Measurements from ENCODE around the gene KRT86. TPM values are rescaled to one million over a fixed set of nuclear protein-coding genes. Genes with fewer than 3 reads are reported as not detected.

Gene KRT86
- total RNA-seq, 1 donor from 2014 or later: 0.16 TPM

- Mint-ChIP-seq H3K4me3 (no peak overlapping the region), H3K36me3 (no peaks in the 10 kb centered on the region), H3K27ac (no peak overlapping the region), H3K4me1 (peaks cover 23% of the 10 kb centered on the region), H3K27me3 (ENCODE audit: low read depth) (peaks cover 43% of the 10 kb centered on the region), H3K9me3 (no peaks in the 10 kb centered on the region)
- no peak for DNase-seq (ENCODE audit: low spot score in 2 of 2, unreplicated experiment in 2 of 2)
- TF ChIP-seq CTCF (IDR thresholded peaks at IDR 0.05; ENCODE audit: unreplicated experiment): no peak
Observed at GRCh38 chr12:52260361-52261207, 13.9 kb upstream of the KRT86 start.

- Mint-ChIP-seq H3K27ac (no peak overlapping the region), H3K4me3 (no peak overlapping the region), H3K27me3 (ENCODE audit: low read depth) (peaks cover 38% of the 10 kb centered on the region), H3K9me3 (no peaks in the 10 kb centered on the region), H3K36me3 (no peaks in the 10 kb centered on the region), H3K4me1 (peaks cover 23% of the 10 kb centered on the region)
- no peak for DNase-seq (ENCODE audit: low spot score in 2 of 2, unreplicated experiment in 2 of 2)
- no peak for TF ChIP-seq CTCF (IDR thresholded peaks at IDR 0.05; ENCODE audit: unreplicated experiment)
Observed at GRCh38 chr12:52261208-52261484, 13.3 kb upstream of the KRT86 start.

GRCh38 chr12:52262286-52262685, 12.2 kb upstream of the KRT86 start:
- no peak for DNase-seq (ENCODE audit: low spot score in 2 of 2, unreplicated experiment in 2 of 2)
- Mint-ChIP-seq H3K9me3 (no peaks in the 10 kb centered on the region), H3K4me3 (no peak overlapping the region), H3K36me3 (no peaks in the 10 kb centered on the region), H3K27me3 (ENCODE audit: low read depth) (peaks cover 26% of the 10 kb centered on the region), H3K4me1 (peaks cover 23% of the 10 kb centered on the region), H3K27ac (no peak overlapping the region)
- TF ChIP-seq CTCF (IDR thresholded peaks at IDR 0.05; ENCODE audit: unreplicated experiment): no peak

- H3K9me3 Mint-ChIP-seq: no peaks in the 10 kb centered on the region
- no peak overlapping the region for H3K4me3 Mint-ChIP-seq
- H3K27ac Mint-ChIP-seq: no peak overlapping the region
- H3K4me1 Mint-ChIP-seq: peaks cover 23% of the 10 kb centered on the region
- TF ChIP-seq CTCF (IDR thresholded peaks at IDR 0.05; ENCODE audit: unreplicated experiment): no peak
- peaks cover 12% of the 10 kb centered on the region for H3K27me3 Mint-ChIP-seq (ENCODE audit: low read depth)
- no peaks in the 10 kb centered on the region for H3K36me3 Mint-ChIP-seq
- no peak for DNase-seq (ENCODE audit: low spot score in 2 of 2, unreplicated experiment in 2 of 2)
Observed at GRCh38 chr12:52263761-52264434, 10.5 kb upstream of the KRT86 start.

- no peak overlapping the region for H3K27ac Mint-ChIP-seq
- no peak overlapping the region for H3K4me3 Mint-ChIP-seq
- no peaks in the 10 kb centered on the region for H3K36me3 Mint-ChIP-seq
- H3K4me1 Mint-ChIP-seq: peaks cover 25% of the 10 kb centered on the region
- no peak for TF ChIP-seq CTCF (IDR thresholded peaks at IDR 0.05; ENCODE audit: unreplicated experiment)
- H3K9me3 Mint-ChIP-seq: no peaks in the 10 kb centered on the region
- no peak for DNase-seq (ENCODE audit: low spot score in 2 of 2, unreplicated experiment in 2 of 2)
- peaks cover 8% of the 10 kb centered on the region for H3K27me3 Mint-ChIP-seq (ENCODE audit: low read depth)
Observed at GRCh38 chr12:52264435-52264825, 10.0 kb upstream of the KRT86 start.

Data from mesothelial cell of epicardium (in vitro differentiated cells).